B cell (primary cell): ENCODE results near the gene DAZL. TPM values are rescaled to one million over a fixed set of nuclear protein-coding genes. Genes with fewer than 3 reads are reported as not detected.

Experiments
- ATAC-seq: fragments of 200-7000 bp; cut with Tn5 transposase; one replicate; pipeline ENCODE4 v1.10.0; 2021; ENCODE audit warnings: low read depth, mild to moderate bottlenecking, moderate number of reproducible peaks, moderate library complexity
- CTCF ChIA-PET: fragments of 350-600 bp; sonication (Branson Sonifier 250); formaldehyde crosslinking; loops from one replicate; lab custom pipeline; 2021; ENCODE audit warnings: antibody characterized with exemption, inconsistent platforms; lab: Charles Lee
- POLR2A ChIA-PET: fragments of 350-600 bp; sonication (Branson Sonifier 250); formaldehyde crosslinking; loops from one replicate; lab custom pipeline; 2021; ENCODE audit warnings: antibody characterized with exemption; lab: Charles Lee
- DNase-seq: peaks from one replicate; pipeline ENCODE4 v3.0.0; 2013
- H2AFZ ChIP-seq: 2 replicates; pipeline ENCODE4 v1.6.1; 2012; ENCODE audit warnings: mild to moderate bottlenecking, low read depth, low read length; ENCODE audit not compliant: insufficient read depth, poor library complexity, severe bottlenecking
- H3K27ac ChIP-seq, 2 donors: 1 replicate in 1 of 2; 2 replicates in 1 of 2; pipeline ENCODE4 v1.5.1; 2012 to 2013; ENCODE audit warnings: low read length in 2 of 2, mild to moderate bottlenecking in 2 of 2, moderate library complexity in 1 of 2
- H3K27me3 ChIP-seq, 4 experiments: fragments of 200-600 bp in 1 of 4; sonication (generic) in 1 of 4; replicated peaks in 1 of 4; 1 replicate in 2 of 4; 2 replicates in 2 of 4; pipeline versions ENCODE4 v1.6.1 to v1.7.0; 2013 to 2016; ENCODE audit warnings: low read length in 3 of 4, mild to moderate bottlenecking in 2 of 4, mixed read lengths in 1 of 4, moderate library complexity in 1 of 4; ENCODE audit not compliant: insufficient read depth in 4 of 4, control insufficient read depth in 3 of 4; ENCODE audit errors: control extremely low read depth in 1 of 4
- H3K36me3 ChIP-seq, 2 experiments: replicated peaks in 1 of 2; 1 replicate in 1 of 2; 2 replicates in 1 of 2; pipeline versions ENCODE4 v1.6.1 to v1.7.1; 2013; ENCODE audit warnings: low read length in 1 of 2; ENCODE audit not compliant: insufficient read depth in 2 of 2, control insufficient read depth in 1 of 2; ENCODE audit errors: control extremely low read depth in 1 of 2, extremely low read depth in 1 of 2
- H3K4me1 ChIP-seq, 2 donors: fragments of 200-600 bp in 1 of 2; sonication (generic) in 1 of 2; 1 replicate in 1 of 2; 2 replicates in 1 of 2; pipeline versions ENCODE4 v1.5.1 to v1.6.1; 2013 to 2017; ENCODE audit warnings: low read length in 2 of 2; ENCODE audit not compliant: control insufficient read depth in 2 of 2, insufficient read depth in 2 of 2
- H3K4me2 ChIP-seq: replicated peaks from 2 replicates; pipeline ENCODE3; 2012; ENCODE audit warnings: mild to moderate bottlenecking, low read depth, low read length; ENCODE audit not compliant: poor library complexity, severe bottlenecking
- H3K4me3 ChIP-seq, 5 experiments: fragments of 200-600 bp in 1 of 5; sonication (generic) in 1 of 5; 1 replicate in 3 of 5; 2 replicates in 2 of 5; pipeline versions ENCODE4 v1.5.1 to v1.7.0; 2011 to 2016; ENCODE audit warnings: low read length in 4 of 5, mild to moderate bottlenecking in 4 of 5, low read depth in 2 of 5, control low read depth in 1 of 5, moderate library complexity in 1 of 5; ENCODE audit not compliant: insufficient read depth in 1 of 5; ENCODE audit errors: control extremely low read depth in 1 of 5, extremely low read depth in 1 of 5
- H3K79me2 ChIP-seq: fragments of 200-600 bp; sonication (generic); one replicate; pipeline ENCODE4 v1.6.0; 2016; ENCODE audit warnings: low read length; ENCODE audit not compliant: control insufficient read depth, insufficient read depth
- H3K9ac ChIP-seq: fragments of 200-600 bp; sonication (generic); 2 replicates; pipeline ENCODE4 v1.6.1; 2017; ENCODE audit warnings: mild to moderate bottlenecking, low read length, moderate library complexity
- H3K9me3 ChIP-seq, 3 donors: one replicate each; pipeline versions ENCODE4 v1.6.1 to v1.7.1; 2013; ENCODE audit warnings: low read length in 2 of 3; ENCODE audit not compliant: control insufficient read depth in 2 of 3, insufficient read depth in 1 of 3; ENCODE audit errors: control extremely low read depth in 1 of 3
- H4K20me1 ChIP-seq: 2 replicates; pipeline ENCODE4 v1.6.0; 2012; ENCODE audit warnings: mild to moderate bottlenecking, low read length; ENCODE audit not compliant: insufficient read depth, control insufficient read depth, poor library complexity, severe bottlenecking
- H3K27ac Mint-ChIP-seq: one replicate; pipeline ENCODE4 v1.8.0; 2021; ENCODE audit warnings: mixed read lengths
- H3K27me3 Mint-ChIP-seq: one replicate; pipeline ENCODE4 v1.8.0; 2021; ENCODE audit warnings: mixed read lengths
- H3K4me1 Mint-ChIP-seq: one replicate; pipeline ENCODE4 v1.8.0; 2021; ENCODE audit warnings: mixed read lengths
- H3K4me3 Mint-ChIP-seq: one replicate; pipeline ENCODE4 v1.8.0; 2021; ENCODE audit warnings: mixed read lengths
- H3K9me3 Mint-ChIP-seq: one replicate; pipeline ENCODE4 v1.8.0; 2022; ENCODE audit warnings: mixed read lengths; ENCODE audit not compliant: insufficient read depth
- CTCF ChIP-seq: fragments of 200-600 bp; IDR thresholded peaks from one replicate; pipeline ENCODE4 v1.8.0; 2022; ENCODE audit warnings: antibody characterized with exemption, mild to moderate bottlenecking
- EZH2 ChIP-seq: IDR thresholded peaks from 2 replicates; pipeline ENCODE4 v1.6.1; 2012; ENCODE audit warnings: borderline replicate concordance, low read depth, mild to moderate bottlenecking, moderate library complexity, low read length; ENCODE audit not compliant: insufficient read depth, poor library complexity, severe bottlenecking
- WGBS: methylation state at CpG from one replicate; pipeline ENCODE4 v1.1.5; 2013; ENCODE audit warnings: missing lambda C conversion rate; ENCODE audit not compliant: insufficient coverage; 5-methylcytosine and 5-hydroxymethylcytosine counted together
- intact Hi-C: fragments of 100-400 bp; cut with micrococcal nuclease; formaldehyde crosslinking; loops from one replicate; pipeline ENCODE4 v1.10.0; 2022
- polyA plus RNA-seq: library from polyadenylated mRNA; depleted of rRNA; stranded (reverse); fragments of >200 nt; gene quantifications from 2 replicates; pipeline ENCODE4 v1.2.3, GENCODE V29; 2012
- total RNA-seq, 2 donors: library from RNA; stranded (reverse); fragments of 120-200 nt in 1 of 2; gene quantifications; 1 replicate in 1 of 2; 2 replicates in 1 of 2; pipeline versions ENCODE4 v1.2.3 to v1.2.4, GENCODE V29; 2013 to 2022

DAZL gene
- total and polyA plus RNA-seq, 2 donors (not counting 1 experiment from before 2014, with no cell fraction given): 1.3 TPM; not detected in 1

DNA sequence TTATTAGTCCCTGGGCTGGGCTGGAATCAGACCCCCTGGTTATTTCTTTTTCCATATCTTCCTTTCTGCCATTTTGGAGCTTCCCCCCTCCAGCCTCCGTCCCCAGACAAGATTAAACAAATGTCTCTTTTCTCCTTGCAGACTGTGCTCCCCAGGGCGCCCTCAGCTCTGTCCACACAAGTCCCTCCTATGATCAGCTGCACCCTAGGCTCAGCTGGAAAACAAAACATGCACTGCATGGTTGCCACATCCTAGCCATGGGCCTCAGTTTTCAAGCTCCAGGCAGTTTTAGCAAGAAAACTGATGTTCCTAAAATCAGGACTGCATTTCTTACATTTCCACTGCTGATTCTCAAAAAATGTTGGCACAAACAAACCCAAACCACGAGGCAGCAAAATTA lies 68.2 kb downstream of the DAZL start:
- DNase-seq (no peak), ATAC-seq (no peak)
- Histone ChIP-seq H3K79me2 (peaks cover 3% of the 10 kb centered on the region), H4K20me1 (no peaks in the 10 kb centered on the region), H3K27ac (no peak overlapping the region), H3K4me2 (no peak overlapping the region), H3K9ac (no peak overlapping the region), H3K36me3 (no peaks in the 10 kb centered on the region), H3K27me3 (peaks cover 0 to 9% (median 3%) of the 10 kb centered on the region in 4 experiments), H3K4me3 (no peak overlapping the region), H3K4me1 (peaks cover under 1 to 2% of the 10 kb centered on the region in 2 donors), H2AFZ (no peak overlapping the region), H3K9me3 (peaks cover 0 to 3% (median 0%) of the 10 kb centered on the region in 3 donors)
- H3K4me1 Mint-ChIP-seq: peaks cover 2% of the 10 kb centered on the region
- ChIA-PET POLR2A (no interaction called here), CTCF (interaction anchor here (0.8 to 2.2 kb wide), 6 partner anchors 9 to 292 kb away, joined by 3 to 14 read pairs (median 3); no protein-coding TSS in a partner anchor)
- intact Hi-C loops: no loop called here
- peaks cover 8% of the 10 kb centered on the region for H3K27me3 Mint-ChIP-seq
- H3K4me3 Mint-ChIP-seq: no peak overlapping the region
- TF ChIP-seq EZH2: no peak
- no peak for TF ChIP-seq CTCF
- no peaks in the 10 kb centered on the region for H3K9me3 Mint-ChIP-seq
- WGBS: 69% methylated on average over 3 of the region's 3 CpGs
- H3K27ac Mint-ChIP-seq: no peak overlapping the region

Other genes with a start within 250 kb of the DAZL start
- 151 and 156 TPM in 2 replicates for gene RFTN1, start 91.7 kb downstream of the DAZL start, total RNA-seq
- gene RFTN1, start 91.7 kb downstream of the DAZL start, polyA plus RNA-seq: 32.4 and 42.7 TPM in 2 replicates